Lower leg skin (tissue), 4 donors: ENCODE results near the gene GRXCR2. TPM values are rescaled to one million over a fixed set of nuclear protein-coding genes. Genes with fewer than 3 reads are reported as not detected.
"Not testable (repeated sequence)": the region's sequence is repeated elsewhere in the genome, so short reads cannot be mapped to it uniquely, and the experiment has no call there.

Experiments
- DNase-seq, 2 donors: peaks; one replicate each; pipeline ENCODE4 v3.0.0-alpha.2; 2019; ENCODE audit warnings: low spot score in 2 of 2
- H3K4me3 ChIP-seq: fragments of 200-600 bp; sonication (generic); 2 replicates; pipeline ENCODE4 v1.5.1; 2017; ENCODE audit warnings: mild to moderate bottlenecking, low read depth; ENCODE audit not compliant: poor library complexity, severe bottlenecking
- CTCF ChIP-seq, 3 donors: fragments of 450-650 bp; IDR thresholded peaks; one replicate each; pipeline ENCODE4 v1.5.1; 2016; ENCODE audit warnings: antibody characterized with exemption in 3 of 3, mild to moderate bottlenecking in 3 of 3, moderate library complexity in 2 of 3
- POLR2A ChIP-seq, 2 donors: fragments of 450-650 bp; IDR thresholded peaks; one replicate each; pipeline ENCODE4 v1.6.1; 2016 to 2017; ENCODE audit warnings: antibody characterized with exemption in 2 of 2, mild to moderate bottlenecking in 1 of 2, moderate library complexity in 1 of 2
- WGBS, 2 donors: methylation state at CpG; one replicate each; pipeline ENCODE4 v1.1.5; 2018; 5-methylcytosine and 5-hydroxymethylcytosine counted together
- intact Hi-C: fragments of 100-400 bp; cut with DNase I; formaldehyde crosslinking; loops from one replicate; pipeline ENCODE4 v1.15.0; 2023; ENCODE audit warnings: low total_unique reads
- total RNA-seq, 4 donors: library from RNA; depleted of rRNA; stranded (reverse); fragments of >200 nt; gene quantifications; one replicate each; pipeline ENCODE4 v1.1.0, GENCODE V29; 2016

GRXCR2 gene
- total RNA-seq, 4 donors from 2014 or later, result 0.46 to 0.69 (median 0.65) TPM; not detected in 1

- intact Hi-C loops, result loop anchor here (10.0 kb wide), 1 partner anchor 151 kb away; no protein-coding TSS in a partner anchor
- 63 to 73% methylated on average over 3 of the region's 3 CpGs for WGBS, 2 donors
- no peak overlapping the region for H3K4me3 ChIP-seq
- no peak for DNase-seq
- TF ChIP-seq CTCF (IDR thresholded peaks at IDR 0.05) (no peak), POLR2A (IDR thresholded peaks at IDR 0.05) (no peak)
Observed at GRCh38 chr5:145903867-145904266, 31.1 kb upstream of the GRXCR2 start.

GRCh38 chr5:145903113-145903512, 30.3 kb upstream of the GRXCR2 start:
- 80 to 86% methylated on average over 3 of the region's 3 CpGs for WGBS, 2 donors
- TF ChIP-seq POLR2A (IDR thresholded peaks at IDR 0.05) (no peak), CTCF (IDR thresholded peaks at IDR 0.05) (no peak)
- H3K4me3 ChIP-seq, result no peak overlapping the region
- DNase-seq, result no peak
- intact Hi-C loops, result loop anchor here (10.0 kb wide), 1 partner anchor 152 kb away; no protein-coding TSS in a partner anchor

- WGBS, 2 donors, result 90 to 93% methylated on average over 1 of the region's 1 CpG
- DNase-seq, result no peak
- H3K4me3 ChIP-seq, result no peak overlapping the region
- intact Hi-C loops, result loop anchor here (10.0 kb wide), 1 partner anchor 152 kb away; no protein-coding TSS in a partner anchor
- TF ChIP-seq CTCF (IDR thresholded peaks at IDR 0.05) (no peak), POLR2A (IDR thresholded peaks at IDR 0.05) (no peak)
Observed at GRCh38 chr5:145902421-145902820, 29.6 kb upstream of the GRXCR2 start.

- TF ChIP-seq POLR2A (IDR thresholded peaks at IDR 0.05), result no peak
- no peak for TF ChIP-seq CTCF (IDR thresholded peaks at IDR 0.05)
- H3K4me3 ChIP-seq, result no peak overlapping the region
- intact Hi-C loops, result no loop called here
- DNase-seq, result no peak
Observed at GRCh38 chr5:145898171-145898570, 25.4 kb upstream of the GRXCR2 start.

GRCh38 chr5:145891378-145891777, 18.6 kb upstream of the GRXCR2 start:
- DNase-seq, intact Hi-C loops, H3K4me3 ChIP-seq: not testable (repeated sequence)
- WGBS, 2 donors, result 94 to 96% methylated on average over 10 of the region's 10 CpGs

GRCh38 chr5:145889611-145890010, 16.8 kb upstream of the GRXCR2 start:
- no peak overlapping the region for H3K4me3 ChIP-seq
- WGBS, 2 donors, result 86 to 90% methylated on average over 2 of the region's 2 CpGs
- intact Hi-C loops, result no loop called here
- DNase-seq, result no peak
- TF ChIP-seq CTCF (IDR thresholded peaks at IDR 0.05) (no peak), POLR2A (IDR thresholded peaks at IDR 0.05) (no peak)
